DMS153 treated with DMSO at 0.1 percent for 48 hours (cell line): ENCODE measurements around the gene RAB34.

Experiments used
- DNase-seq: peaks from one replicate; lab custom pipeline; 2025; ENCODE audit not compliant: unreplicated experiment; lab: John Stamatoyannopoulos, UW

Gene RAB34

DNA sequence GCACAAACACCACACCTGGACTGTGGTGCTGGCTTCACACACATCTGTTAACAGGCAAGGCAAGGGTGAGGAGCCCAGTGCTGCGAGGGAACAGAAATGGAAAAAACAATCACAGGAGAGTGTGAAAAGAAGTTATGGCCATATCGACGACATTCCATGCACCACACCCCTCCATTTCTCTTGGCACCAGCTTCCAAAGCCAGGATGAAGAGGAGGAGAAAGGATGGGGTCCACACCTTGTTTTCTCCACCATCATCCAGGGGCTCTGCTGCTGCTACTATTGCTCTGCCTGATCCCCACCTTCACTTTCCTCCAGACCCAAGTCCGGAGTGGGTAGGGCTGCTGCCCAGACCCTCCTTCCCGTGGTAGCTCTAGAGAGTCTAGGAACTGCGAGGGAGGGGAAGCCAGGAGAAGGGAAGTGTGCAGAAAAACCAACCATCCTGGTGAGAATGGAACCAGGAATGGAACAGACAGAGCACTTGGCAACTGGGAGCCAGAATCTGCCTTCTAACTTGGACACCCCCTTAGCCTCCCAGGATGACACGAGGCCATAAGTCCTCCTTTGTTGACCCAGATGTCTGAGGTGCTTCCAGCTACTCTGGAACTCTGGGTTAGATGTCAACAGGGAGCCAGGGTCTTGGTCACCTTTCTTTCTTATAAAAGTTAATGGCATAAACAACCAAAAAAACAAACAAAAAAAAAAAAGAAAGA, 4.8 kb downstream of the RAB34 start:
- no peak for DNase-seq

DNA sequence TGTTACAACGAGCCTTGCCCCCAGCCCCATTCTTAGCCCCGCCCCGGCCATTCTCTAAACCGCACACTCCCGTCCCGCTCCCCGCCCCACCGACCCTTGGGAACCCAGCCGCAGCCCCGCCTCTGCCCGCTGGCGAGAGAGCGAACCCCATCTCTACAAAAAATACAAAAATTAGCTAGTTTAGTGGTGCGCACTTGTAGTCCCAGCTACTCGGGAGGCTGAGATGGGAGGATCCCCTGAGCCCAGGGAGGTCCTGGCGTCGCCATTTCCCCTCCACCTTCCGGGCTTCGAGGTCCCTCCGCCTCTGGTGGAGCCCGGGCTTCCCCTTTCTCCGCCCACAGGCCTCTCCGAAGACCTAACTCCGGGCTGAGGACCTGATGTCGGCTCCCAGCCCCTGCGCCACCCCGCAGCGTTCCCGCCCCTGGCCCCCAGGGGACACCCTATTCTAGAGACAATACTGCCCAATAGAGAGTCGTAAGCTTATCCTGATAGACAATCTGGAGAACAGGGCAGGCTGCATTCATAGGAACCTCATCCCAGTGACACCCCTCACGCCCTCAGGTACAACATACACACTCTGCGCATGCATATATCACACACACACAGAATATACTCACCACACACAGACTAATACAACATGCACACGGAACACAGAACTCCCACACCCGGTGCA, 5.5 kb downstream of the RAB34 start:
- peak; percentile 65 for DNase-seq

- DNase-seq: peak; percentile 42
Measured at GRCh38 chr17:28711723-28712031, 6.0 kb downstream of the RAB34 start, which contains the start of gene PROCA1. Gene PROCA1, minus strand, starts transcription at chr17:28711888. Its CDS starts 228 bp downstream, at chr17:28711660.

- peak; percentile 90 for DNase-seq
Measured at GRCh38 chr17:28710861-28711722, 6.6 kb downstream of the RAB34 start.

DNA sequence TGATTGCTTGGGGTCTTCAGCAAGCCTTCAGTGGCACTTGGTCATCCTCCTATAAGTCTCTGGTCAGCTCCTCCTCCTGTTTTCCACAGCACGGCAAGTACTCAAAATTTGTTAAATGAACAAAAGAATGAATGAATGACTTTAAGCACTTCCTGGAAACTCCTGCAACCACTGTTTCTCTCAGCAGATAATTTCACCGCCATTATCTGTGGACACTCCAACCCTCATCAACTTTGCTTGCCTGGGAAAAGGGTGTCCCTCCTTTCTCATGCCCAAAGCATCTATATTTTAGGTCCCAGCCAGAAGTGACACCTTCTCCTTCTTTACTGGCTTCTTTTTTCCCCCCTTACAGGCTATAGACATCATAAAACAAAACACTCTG, 10.3 kb downstream of the RAB34 start:
- DNase-seq: no peak

- DNase-seq: no peak
Measured at GRCh38 chr17:28706471-28707338, 11.0 kb downstream of the RAB34 start.

GRCh38 chr17:28705728-28706334, 11.8 kb downstream of the RAB34 start:
- DNase-seq: no peak

DNA sequence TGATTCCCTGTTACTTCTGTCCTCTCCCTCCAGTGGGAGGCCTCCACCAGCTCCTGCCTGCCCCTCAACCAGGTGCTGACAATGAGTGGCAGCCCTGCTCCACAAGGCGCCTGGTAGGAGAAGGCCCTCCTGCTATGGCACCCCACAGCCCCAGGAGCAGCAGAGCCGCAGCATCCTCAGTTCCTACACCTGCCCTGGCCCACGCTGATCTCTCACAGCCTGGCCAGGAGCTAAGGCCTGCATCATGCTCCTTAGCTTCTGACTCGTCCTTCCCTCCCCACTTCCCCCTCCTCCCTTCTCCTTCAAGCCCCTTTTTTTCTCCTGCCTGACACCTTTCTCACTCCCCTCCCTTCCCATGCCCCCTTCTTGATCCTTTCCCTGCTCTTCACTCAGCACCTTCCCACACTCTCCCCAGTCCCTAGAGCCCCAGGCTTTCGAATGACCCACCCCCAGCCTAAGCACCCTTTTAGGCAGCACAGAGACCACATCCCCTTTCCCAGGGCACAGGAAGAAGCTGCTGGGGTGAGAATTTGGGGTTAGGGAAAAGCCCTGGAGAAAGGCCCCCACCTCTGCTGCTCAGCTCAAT, 12.5 kb downstream of the RAB34 start:
- DNase-seq: no peak

DNA sequence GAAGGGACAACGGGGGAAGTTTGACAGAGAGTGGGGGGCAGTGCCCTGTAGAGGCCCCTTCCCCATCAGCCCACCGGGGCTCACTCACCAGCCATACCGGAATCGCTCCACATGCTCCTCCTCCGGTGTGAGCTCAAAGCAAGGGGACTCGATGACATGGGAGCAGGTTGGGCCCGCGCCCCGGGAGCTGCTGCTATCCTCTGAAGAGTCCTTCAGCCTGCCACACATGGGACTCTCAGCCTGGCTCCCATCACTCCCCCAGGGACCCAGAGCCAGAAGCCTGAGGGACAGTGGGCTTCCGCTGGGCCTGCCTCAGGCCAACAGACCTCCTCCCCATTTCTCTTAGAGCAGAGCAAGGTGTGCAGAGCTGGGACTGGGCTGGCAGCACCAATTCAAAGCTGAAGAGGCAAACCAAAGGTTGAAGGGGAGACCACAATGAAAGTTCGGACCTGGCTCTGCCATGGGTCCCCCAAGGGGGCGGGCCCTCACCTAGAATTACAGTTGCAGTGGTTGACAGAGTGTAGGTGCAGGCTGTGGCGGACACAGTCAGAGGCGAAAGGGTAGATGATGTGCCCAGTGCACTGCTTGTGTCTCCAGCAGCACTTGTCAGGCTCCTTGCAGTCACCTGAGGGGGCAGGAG, 13.3 kb downstream of the RAB34 start:
- no peak for DNase-seq

DNA sequence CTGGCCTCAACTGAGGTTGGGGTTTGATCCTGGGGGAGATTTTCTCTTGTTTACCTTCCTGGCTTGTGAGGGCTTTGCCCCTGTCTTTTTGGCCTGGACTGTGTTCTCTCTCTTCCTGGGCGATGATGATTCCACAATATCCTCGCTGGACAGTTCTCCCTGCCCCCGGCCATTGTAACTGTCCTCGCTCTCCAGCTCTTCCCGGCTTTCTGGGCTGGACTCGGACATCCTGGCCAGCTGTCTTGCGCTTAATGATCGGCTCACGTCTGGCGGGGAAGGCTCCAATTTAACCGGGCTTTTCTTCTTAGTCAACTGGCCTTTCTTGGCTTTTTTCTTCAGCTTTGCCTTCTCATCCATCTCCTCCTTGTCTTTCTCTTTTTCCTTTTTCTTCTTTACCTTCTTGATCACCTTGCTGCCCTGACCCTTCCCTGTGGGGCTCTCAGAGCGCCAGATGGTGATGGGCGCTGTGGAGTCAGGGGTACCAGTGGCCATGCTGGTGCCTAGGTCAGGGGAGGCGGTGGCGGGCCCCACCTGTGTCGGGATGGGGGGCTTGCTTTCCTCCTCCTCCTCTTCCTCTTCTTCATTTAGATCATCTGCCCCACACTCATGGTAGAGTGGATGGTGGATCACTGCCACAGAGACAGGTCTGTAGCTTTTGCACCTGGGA, 14.0 kb downstream of the RAB34 start:
- no peak for DNase-seq

DNA sequence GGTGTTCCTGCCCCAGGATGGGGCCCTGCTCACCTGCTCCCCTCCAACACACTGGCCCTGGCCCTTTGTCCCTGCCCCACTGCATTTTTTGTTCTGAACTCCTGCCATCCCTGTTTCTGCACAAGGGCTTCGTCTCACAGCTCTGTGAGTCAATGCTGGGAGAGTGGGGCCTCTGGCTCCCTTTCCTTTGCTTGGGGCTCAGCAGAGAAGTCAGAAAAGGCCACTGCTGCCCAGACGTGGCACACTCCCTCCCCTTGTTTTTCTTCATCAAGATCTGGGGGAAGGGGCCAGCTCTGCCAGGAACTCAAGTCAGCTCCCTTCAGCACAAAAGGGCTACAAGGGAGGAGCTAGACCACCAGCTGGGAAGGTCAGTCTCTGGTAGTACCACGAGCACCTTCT, 14.9 kb downstream of the RAB34 start:
- DNase-seq: no peak

- peak; percentile 40 for DNase-seq
Measured at GRCh38 chr17:28702026-28702751, 15.5 kb downstream of the RAB34 start.

DNA sequence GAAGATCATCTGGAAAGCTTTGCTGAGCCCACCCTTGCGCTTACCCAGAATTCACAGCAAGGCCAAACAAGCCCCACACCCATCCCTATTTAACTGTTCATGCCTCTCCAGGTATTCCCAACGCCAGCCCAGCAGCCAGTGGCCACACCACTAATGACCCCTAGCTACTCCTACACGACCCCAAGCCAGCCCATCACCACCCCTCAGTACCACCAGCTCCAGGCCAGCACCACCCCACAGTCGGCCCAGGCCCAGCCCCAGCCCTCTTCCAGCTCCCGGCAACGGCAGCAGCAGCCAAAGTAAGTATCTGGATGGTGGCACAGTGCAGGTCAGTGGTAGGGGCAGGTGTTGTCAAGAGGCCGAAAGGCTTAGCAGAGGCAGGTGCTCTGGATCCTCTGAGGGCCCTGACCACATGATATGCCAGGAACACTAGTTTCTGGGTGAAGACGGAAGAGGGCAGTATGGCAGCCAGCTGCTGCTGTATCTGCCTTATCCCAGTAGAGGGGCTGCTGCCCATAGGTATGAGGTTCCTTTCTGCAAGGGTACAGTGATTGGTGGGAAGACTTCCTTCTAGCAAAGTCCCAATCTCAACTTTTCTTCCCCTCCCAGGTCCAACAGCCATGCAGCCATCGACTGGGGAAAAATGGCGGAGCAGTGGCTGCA, 16.7 kb downstream of the RAB34 start:
- DNase-seq: no peak

GRCh38 chr17:28700278-28700677, 17.4 kb downstream of the RAB34 start:
- no peak for DNase-seq

GRCh38 chr17:28698253-28698941, 19.3 kb downstream of the RAB34 start:
- no peak for DNase-seq

GRCh38 chr17:28693869-28694268, 23.8 kb downstream of the RAB34 start:
- DNase-seq: no peak

- DNase-seq: no peak
Measured at GRCh38 chr17:28689011-28689410, 28.7 kb downstream of the RAB34 start.
